ENCODE results near the gene NSUN6. TPM values are rescaled to one million over a fixed set of nuclear protein-coding genes. Genes with fewer than 3 reads are reported as not detected.

The NSUN6 gene
- total RNA-seq, 1 experiment from 2014 or later, result 12.5 TPM

DNA sequence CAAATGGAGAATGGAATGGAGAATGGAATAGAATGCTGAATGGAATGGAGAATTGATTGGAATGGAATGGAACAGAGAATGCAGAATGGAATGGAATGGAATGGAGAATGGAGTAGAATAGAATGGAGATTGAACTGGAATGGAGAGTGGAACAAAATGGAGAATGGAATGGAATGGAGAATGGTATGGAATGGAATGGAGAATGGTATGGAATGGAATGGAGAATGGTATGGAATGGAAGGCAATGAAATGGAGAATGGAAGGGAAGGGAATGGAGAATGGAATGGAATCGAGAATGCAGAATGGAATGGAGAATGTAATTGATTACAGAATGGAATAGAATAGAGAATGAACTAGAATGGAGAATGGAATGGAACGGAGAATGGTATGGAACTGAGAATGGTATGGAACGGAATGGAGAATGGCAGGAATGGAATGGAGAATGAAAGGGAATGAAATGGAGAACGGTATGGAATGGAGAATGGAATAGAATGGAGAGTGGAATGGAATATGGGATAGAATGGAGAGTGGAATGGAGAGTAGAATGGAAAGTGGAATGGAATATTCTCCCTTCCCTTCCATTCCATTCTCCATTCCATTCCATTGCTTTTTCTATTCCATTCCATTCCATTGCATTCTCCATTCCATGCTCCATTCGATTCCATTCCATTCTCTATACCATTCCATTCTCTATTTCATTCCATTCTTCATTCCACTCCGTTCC, 88.2 kb downstream of the NSUN6 start:
- BruUV-seq (replicated peaks), result no TSS peak
- ChIA-PET CTCF (no interaction called here), RAD21 (ENCODE audit: low non-redundant PET in 1 of 2, low total read pairs in 2 of 2, uncharacterized antibody in 2 of 2, unreplicated experiment in 2 of 2) (no interaction called here), POLR2A (no interaction called here)
- H4K20me1 ChIP-seq (ENCODE audit: insufficient read depth), result no peaks in the 10 kb centered on the region; the same call in 1 of the 2 replicates
- no peaks in the 10 kb centered on the region for H3K4me1 ChIP-seq (ENCODE audit: control insufficient read depth in 1 of 2, insufficient read depth in 2 of 2, low read length in 2 of 2)
- no peak overlapping the region for H2AFZ ChIP-seq (ENCODE audit: low read depth, low read length, poor library complexity, severe bottlenecking)
- H3K9ac ChIP-seq (ENCODE audit: low read length), result no peak overlapping the region
- no peaks in the 10 kb centered on the region for H3K9me2 ChIP-seq (ENCODE audit: insufficient read depth)
- DNase-seq (ENCODE audit: low read depth, low spot score), result no peak
- H3K79me2 ChIP-seq (ENCODE audit: insufficient read depth, low read length), result no peaks in the 10 kb centered on the region
- H3K36me3 ChIP-seq (ENCODE audit: control insufficient read depth in 1 of 2, insufficient read depth in 2 of 2, low read length in 2 of 2), result no peaks in the 10 kb centered on the region; a peak in 1 of 4 replicates
- H3K27me3 ChIP-seq (ENCODE audit: insufficient read depth, low read length), result no peaks in the 10 kb centered on the region
- H3K4me3 ChIP-seq (replicated peaks in 1 of 2; ENCODE audit: low read depth in 1 of 2, low read length in 2 of 2), result no peak overlapping the region
- H3K9me3 ChIP-seq (ENCODE audit: control insufficient read depth in 1 of 2, insufficient read depth in 1 of 2, low read depth in 1 of 2, low read length in 2 of 2), result peaks cover 19 to 25% of the 10 kb centered on the region in 2 experiments; a peak in 3 of 4 replicates
- no peak overlapping the region for H3K27ac ChIP-seq (ENCODE audit: low read depth, low read length)
- H3K4me2 ChIP-seq (ENCODE audit: low read length), result no peak overlapping the region
- intact Hi-C loops (cut with micrococcal nuclease), result no loop called here
- ATAC-seq, result no peak
- TF ChIP-seq ELF1 (IDR thresholded peaks at IDR 0.05; ENCODE audit: borderline replicate concordance, low read depth) (no peak), FOSL1 (IDR thresholded peaks at IDR 0.05; ENCODE audit: low read depth) (no peak), TCF7L2 (IDR thresholded peaks at IDR 0.05; ENCODE audit: borderline replicate concordance, extremely low read depth, insufficient read depth, insufficient read length) (no peak), EGR1 (IDR thresholded peaks at IDR 0.05; ENCODE audit: low read depth) (no peak), JUND (IDR thresholded peaks at IDR 0.05) (no peak), POLR2A (IDR thresholded peaks at IDR 0.05; ENCODE audit: borderline replicate concordance, extremely low read depth, insufficient read depth, insufficient read length) (no peak), ATF3 (IDR thresholded peaks at IDR 0.05) (no peak), POLR2AphosphoS5 (IDR thresholded peaks at IDR 0.05; ENCODE audit: low read depth, low read length) (no peak), SIN3A (IDR thresholded peaks at IDR 0.05; ENCODE audit: low read depth) (no peak), ZBTB33 (IDR thresholded peaks at IDR 0.05; ENCODE audit: extremely low read depth, insufficient replicate concordance, low read length) (no peak), CBX3 (IDR thresholded peaks at IDR 0.05; ENCODE audit: low read depth) (no peak), SP1 (IDR thresholded peaks at IDR 0.05; ENCODE audit: low read depth) (no peak), RAD21 (IDR thresholded peaks at IDR 0.05; ENCODE audit: low read depth) (no peak), EZH2phosphoT487 (IDR thresholded peaks at IDR 0.05; ENCODE audit: borderline replicate concordance) (no peak), CEBPB (IDR thresholded peaks at IDR 0.05; ENCODE audit: low read depth) (no peak), ZFX (IDR thresholded peaks at IDR 0.05) (no peak), CTCF (IDR thresholded peaks at IDR 0.05 in 2 of 3, conservative IDR thresholded peaks at IDR 0.05 in 1 of 3; ENCODE audit: borderline replicate concordance in 1 of 3, insufficient read depth in 1 of 3, low read depth in 2 of 3, low read length in 2 of 3) (no peak), SRF (IDR thresholded peaks at IDR 0.05; ENCODE audit: low read depth) (no peak)
- TF ChIP-seq, protein P1, sequence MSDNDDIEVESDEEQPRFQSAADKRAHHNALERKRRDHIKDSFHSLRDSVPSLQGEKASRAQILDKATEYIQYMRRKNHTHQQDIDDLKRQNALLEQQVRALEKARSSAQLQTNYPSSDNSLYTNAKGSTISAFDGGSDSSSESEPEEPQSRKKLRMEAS (IDR thresholded peaks at IDR 0.05), result no peak
- TF ChIP-seq, protein P2, sequence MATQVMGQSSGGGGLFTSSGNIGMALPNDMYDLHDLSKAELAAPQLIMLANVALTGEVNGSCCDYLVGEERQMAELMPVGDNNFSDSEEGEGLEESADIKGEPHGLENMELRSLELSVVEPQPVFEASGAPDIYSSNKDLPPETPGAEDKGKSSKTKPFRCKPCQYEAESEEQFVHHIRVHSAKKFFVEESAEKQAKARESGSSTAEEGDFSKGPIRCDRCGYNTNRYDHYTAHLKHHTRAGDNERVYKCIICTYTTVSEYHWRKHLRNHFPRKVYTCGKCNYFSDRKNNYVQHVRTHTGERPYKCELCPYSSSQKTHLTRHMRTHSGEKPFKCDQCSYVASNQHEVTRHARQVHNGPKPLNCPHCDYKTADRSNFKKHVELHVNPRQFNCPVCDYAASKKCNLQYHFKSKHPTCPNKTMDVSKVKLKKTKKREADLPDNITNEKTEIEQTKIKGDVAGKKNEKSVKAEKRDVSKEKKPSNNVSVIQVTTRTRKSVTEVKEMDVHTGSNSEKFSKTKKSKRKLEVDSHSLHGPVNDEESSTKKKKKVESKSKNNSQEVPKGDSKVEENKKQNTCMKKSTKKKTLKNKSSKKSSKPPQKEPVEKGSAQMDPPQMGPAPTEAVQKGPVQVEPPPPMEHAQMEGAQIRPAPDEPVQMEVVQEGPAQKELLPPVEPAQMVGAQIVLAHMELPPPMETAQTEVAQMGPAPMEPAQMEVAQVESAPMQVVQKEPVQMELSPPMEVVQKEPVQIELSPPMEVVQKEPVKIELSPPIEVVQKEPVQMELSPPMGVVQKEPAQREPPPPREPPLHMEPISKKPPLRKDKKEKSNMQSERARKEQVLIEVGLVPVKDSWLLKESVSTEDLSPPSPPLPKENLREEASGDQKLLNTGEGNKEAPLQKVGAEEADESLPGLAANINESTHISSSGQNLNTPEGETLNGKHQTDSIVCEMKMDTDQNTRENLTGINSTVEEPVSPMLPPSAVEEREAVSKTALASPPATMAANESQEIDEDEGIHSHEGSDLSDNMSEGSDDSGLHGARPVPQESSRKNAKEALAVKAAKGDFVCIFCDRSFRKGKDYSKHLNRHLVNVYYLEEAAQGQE (IDR thresholded peaks at IDR 0.05; ENCODE audit: low read depth), result no peak
